ENCODE results near the gene ADAM22. TPM values are rescaled to one million over a fixed set of nuclear protein-coding genes. Genes with fewer than 3 reads are reported as not detected.

Gene ADAM22
- total RNA-seq, 1 experiment from 2014 or later, result 14.0 TPM

- no peak overlapping the region for H2AFZ ChIP-seq
- no peaks in the 10 kb centered on the region for H3K9me2 ChIP-seq (ENCODE audit: insufficient read depth)
- no peaks in the 10 kb centered on the region for H3K36me3 ChIP-seq (ENCODE audit: low read depth)
- no peak overlapping the region for H3K4me2 ChIP-seq
- no peaks in the 10 kb centered on the region for H3K27me3 ChIP-seq (ENCODE audit: insufficient read depth, low read depth)
- H3K9me3 ChIP-seq (ENCODE audit: insufficient read depth, low read depth), result no peaks in the 10 kb centered on the region
- ChIA-PET POLR2A (ENCODE audit: unreplicated experiment) (no interaction called here), CTCF (no interaction called here)
- H3K27ac ChIP-seq, result no peak overlapping the region
- no peak overlapping the region for H3K4me3 ChIP-seq
- no TSS peak for BruUV-seq (replicated peaks)
- H4K20me1 ChIP-seq (ENCODE audit: insufficient read depth), result no peaks in the 10 kb centered on the region
- no peak for DNase-seq
- H3K79me2 ChIP-seq (ENCODE audit: low read depth), result no peaks in the 10 kb centered on the region
- intact Hi-C loops (cut with micrococcal nuclease; ENCODE audit: unreplicated experiment), result no loop called here
- no peaks in the 10 kb centered on the region for H3K4me1 ChIP-seq (replicated peaks; ENCODE audit: insufficient read depth)
- H3F3A ChIP-seq (ENCODE audit: insufficient read depth, low read depth), result no peaks in the 10 kb centered on the region
- TF ChIP-seq EZH2 (IDR thresholded peaks at IDR 0.05; ENCODE audit: low read depth), result no peak
- TF ChIP-seq CTCF (conservative IDR thresholded peaks at IDR 0.05), result no peak
These were observed 139.6 kb downstream of the ADAM22 start for GRCh38 chr7:88073626-88074025.

GRCh38 chr7:88075216-88075615 lies 141.2 kb downstream of the ADAM22 start:
- BruUV-seq (replicated peaks), result no TSS peak
- CTCF ChIA-PET, result no interaction called here
- no peak for DNase-seq
- H3K4me2 ChIP-seq, result no peak overlapping the region
- no peaks in the 10 kb centered on the region for H3K27me3 ChIP-seq (ENCODE audit: insufficient read depth, low read depth)
- no peak for TF ChIP-seq CTCF (conservative IDR thresholded peaks at IDR 0.05)
- H3F3A ChIP-seq (ENCODE audit: insufficient read depth, low read depth), result no peaks in the 10 kb centered on the region
- H2AFZ ChIP-seq, result no peak overlapping the region
- no peak overlapping the region for H3K4me3 ChIP-seq
- no peaks in the 10 kb centered on the region for H3K9me3 ChIP-seq (ENCODE audit: insufficient read depth, low read depth)
- no peaks in the 10 kb centered on the region for H3K79me2 ChIP-seq (ENCODE audit: low read depth)
- intact Hi-C loops (cut with micrococcal nuclease; ENCODE audit: unreplicated experiment), result no loop called here
- no peaks in the 10 kb centered on the region for H3K9me2 ChIP-seq (ENCODE audit: insufficient read depth)
- no peak overlapping the region for H3K27ac ChIP-seq
- no peaks in the 10 kb centered on the region for H3K4me1 ChIP-seq (replicated peaks; ENCODE audit: insufficient read depth)
- POLR2A ChIA-PET (ENCODE audit: unreplicated experiment), result interaction anchor here (0.7 kb wide), 1 partner anchor 14 kb away, joined by 3 read pairs; no protein-coding TSS in a partner anchor
- no peaks in the 10 kb centered on the region for H3K36me3 ChIP-seq (ENCODE audit: low read depth)
- H4K20me1 ChIP-seq (ENCODE audit: insufficient read depth), result no peaks in the 10 kb centered on the region

- H3K9me3 ChIP-seq (ENCODE audit: insufficient read depth, low read depth), result no peaks in the 10 kb centered on the region
- H4K20me1 ChIP-seq (ENCODE audit: insufficient read depth), result no peaks in the 10 kb centered on the region
- no peak overlapping the region for H3K27ac ChIP-seq
- no peaks in the 10 kb centered on the region for H3K27me3 ChIP-seq (ENCODE audit: insufficient read depth, low read depth)
- no peaks in the 10 kb centered on the region for H3K36me3 ChIP-seq (ENCODE audit: low read depth)
- intact Hi-C loops (cut with micrococcal nuclease; ENCODE audit: unreplicated experiment), result no loop called here
- ChIA-PET POLR2A (ENCODE audit: unreplicated experiment) (no interaction called here), CTCF (no interaction called here)
- no peak for DNase-seq
- H3K9me2 ChIP-seq (ENCODE audit: insufficient read depth), result no peaks in the 10 kb centered on the region
- H3K4me2 ChIP-seq, result no peak overlapping the region
- no peak overlapping the region for H3K4me3 ChIP-seq
- H2AFZ ChIP-seq, result no peak overlapping the region
- BruUV-seq (replicated peaks), result no TSS peak
- no peaks in the 10 kb centered on the region for H3F3A ChIP-seq (ENCODE audit: insufficient read depth, low read depth)
- no peaks in the 10 kb centered on the region for H3K79me2 ChIP-seq (ENCODE audit: low read depth)
- TF ChIP-seq EZH2 (IDR thresholded peaks at IDR 0.05; ENCODE audit: low read depth) (no peak), CTCF (conservative IDR thresholded peaks at IDR 0.05) (no peak)
- H3K4me1 ChIP-seq (replicated peaks; ENCODE audit: insufficient read depth), result no peaks in the 10 kb centered on the region
These were observed 149.8 kb downstream of the ADAM22 start for GRCh38 chr7:88083883-88084282.
